Spleen (tissue), 11 donors: ENCODE data around the gene RHOB. TPM values are rescaled to one million over a fixed set of nuclear protein-coding genes. Genes with fewer than 3 reads are reported as not detected.
"Not testable (repeated sequence)": the region's sequence is repeated elsewhere in the genome, so short reads cannot be mapped to it uniquely, and the experiment has no call there.

Source experiments
- DNase-seq: peaks from one replicate; pipeline ENCODE4 v3.0.0-alpha.2; 2020
- H3K27ac ChIP-seq, 8 donors: fragments of 200-600 bp; sonication (generic) in 7 of 8; 1 replicate in 4 of 8; 2 replicates in 4 of 8; pipeline versions ENCODE4 v1.5.0 to v1.8.0; 2016 to 2021; ENCODE audit warnings: inconsistent platforms in 4 of 8, mild to moderate bottlenecking in 4 of 8, moderate library complexity in 1 of 8
- H3K27me3 ChIP-seq, 7 donors: fragments of 200-600 bp; sonication (generic) in 6 of 7; replicated peaks in 1 of 7; 1 replicate in 4 of 7; 2 replicates in 3 of 7; pipeline versions ENCODE4 v1.5.0 to v1.8.0; 2016 to 2021; ENCODE audit warnings: inconsistent platforms in 3 of 7, mild to moderate bottlenecking in 1 of 7
- H3K36me3 ChIP-seq, 6 donors: fragments of 200-600 bp; sonication (generic) in 5 of 6; 1 replicate in 4 of 6; 2 replicates in 2 of 6; pipeline versions ENCODE4 v1.5.0 to v1.8.0; 2016 to 2021; ENCODE audit warnings: inconsistent platforms in 2 of 6
- H3K4me1 ChIP-seq, 6 donors: fragments of 200-600 bp; sonication (generic) in 5 of 6; 1 replicate in 3 of 6; 2 replicates in 3 of 6; pipeline versions ENCODE4 v1.5.0 to v1.8.0; 2016 to 2021; ENCODE audit warnings: inconsistent platforms in 3 of 6
- H3K4me3 ChIP-seq, 8 donors: fragments of 200-600 bp; sonication (generic) in 7 of 8; 1 replicate in 4 of 8; 2 replicates in 4 of 8; pipeline versions ENCODE4 v1.5.0 to v1.8.0; 2016 to 2021; ENCODE audit warnings: inconsistent platforms in 4 of 8, mild to moderate bottlenecking in 4 of 8, moderate library complexity in 2 of 8
- H3K9me3 ChIP-seq, 8 donors: fragments of 200-600 bp; sonication (generic) in 7 of 8; 1 replicate in 4 of 8; 2 replicates in 4 of 8; pipeline versions ENCODE4 v1.5.0 to v1.8.0; 2016 to 2021; ENCODE audit warnings: inconsistent platforms in 4 of 8
- CTCF ChIP-seq, 11 experiments: fragments of 200-600 bp in 7 of 11; fragments of 450-650 bp in 4 of 11; sonication (generic) in 4 of 11; IDR thresholded peaks in 8 of 11; conservative IDR thresholded peaks in 3 of 11; 1 replicate in 7 of 11; 2 replicates in 4 of 11; pipeline versions ENCODE4 v1.4.0 to v1.8.0; 2016 to 2021; ENCODE audit warnings: antibody characterized with exemption in 11 of 11, inconsistent platforms in 4 of 11, mild to moderate bottlenecking in 1 of 11
- POLR2A ChIP-seq, 3 donors: fragments of 450-650 bp; IDR thresholded peaks; one replicate each; pipeline ENCODE4 v1.5.1; 2017; ENCODE audit warnings: antibody characterized with exemption in 3 of 3, mild to moderate bottlenecking in 1 of 3
- POLR2AphosphoS5 ChIP-seq, 3 donors: sonication (generic); formaldehyde crosslinking; IDR thresholded peaks; one replicate each; pipeline ENCODE4 v1.5.1; 2017; ENCODE audit warnings: antibody characterized with exemption in 3 of 3
- WGBS, 5 donors: extraction: QIAGEN DNeasy Blood & Tissue Kit in 3 of 5; methylation state at CpG; one replicate each; pipeline versions ENCODE4 v1.1.5 to v1.1.7; 2013 to 2018; 5-methylcytosine and 5-hydroxymethylcytosine counted together
- intact Hi-C: fragments of 100-400 bp; cut with DNase I; formaldehyde crosslinking; loops from one replicate; pipeline ENCODE4 v1.15.0; 2023; ENCODE audit warnings: low total_unique reads
- polyA plus RNA-seq, 3 donors: library from polyadenylated mRNA; stranded (reverse); fragments of 200-250 nt; gene quantifications; one replicate each; pipeline ENCODE4 v1.2.1, GENCODE V29; 2013
- total RNA-seq, 7 donors: library from RNA; depleted of rRNA in 3 of 7; stranded (reverse); fragments of >200 nt in 3 of 7; fragmentation: NEBNext Ultra II Directional in 4 of 7; extraction: Animal tissue kit (Norgen Biotek cat#: 25700) in 4 of 7; gene quantifications; one replicate each; pipeline versions ENCODE4 v1.1.0 to v1.2.1, GENCODE V29; 2016 to 2021
- donor health status: healthy with polysubstance abuse.
- donor health status: DM: no; HTN: no; CAD: no; lungs with moderate emphysema.
- donor health status: DM: no; HTN: no; CAD: no.
- donor health status: Bipolar disorder and iron deficiency.
- donor health status: healthy.
- donor health status: DM: no; HTN: no; CAD: no.
- donor health status: DM: yes; HTN: yes; CAD: no.

Gene RHOB
- total and polyA plus RNA-seq, 10 donors = 32.6 to 309 (median 158) TPM

- peak overlapping the region in 1 of 8 donors; percentile 3 for H3K27ac ChIP-seq
- peak; percentile 18 for DNase-seq
- intact Hi-C loops = no loop called here
- peaks cover 0 to 5% (median 0%) of the 10 kb centered on the region in 7 donors for H3K27me3 ChIP-seq
- no peak overlapping the region for H3K4me3 ChIP-seq
- H3K36me3 ChIP-seq = no peaks in the 10 kb centered on the region
- TF ChIP-seq POLR2AphosphoS5 (IDR thresholded peaks at IDR 0.05) = no peak
- no peak for TF ChIP-seq CTCF (IDR thresholded peaks at IDR 0.05 in 8 of 11, conservative IDR thresholded peaks at IDR 0.05 in 3 of 11)
- no peak for TF ChIP-seq POLR2A (IDR thresholded peaks at IDR 0.05)
- no peaks in the 10 kb centered on the region for H3K9me3 ChIP-seq
- no peaks in the 10 kb centered on the region for H3K4me1 ChIP-seq
Measured at GRCh38 chr2:20456116-20456571, 9.3 kb downstream of the RHOB start.

DNA sequence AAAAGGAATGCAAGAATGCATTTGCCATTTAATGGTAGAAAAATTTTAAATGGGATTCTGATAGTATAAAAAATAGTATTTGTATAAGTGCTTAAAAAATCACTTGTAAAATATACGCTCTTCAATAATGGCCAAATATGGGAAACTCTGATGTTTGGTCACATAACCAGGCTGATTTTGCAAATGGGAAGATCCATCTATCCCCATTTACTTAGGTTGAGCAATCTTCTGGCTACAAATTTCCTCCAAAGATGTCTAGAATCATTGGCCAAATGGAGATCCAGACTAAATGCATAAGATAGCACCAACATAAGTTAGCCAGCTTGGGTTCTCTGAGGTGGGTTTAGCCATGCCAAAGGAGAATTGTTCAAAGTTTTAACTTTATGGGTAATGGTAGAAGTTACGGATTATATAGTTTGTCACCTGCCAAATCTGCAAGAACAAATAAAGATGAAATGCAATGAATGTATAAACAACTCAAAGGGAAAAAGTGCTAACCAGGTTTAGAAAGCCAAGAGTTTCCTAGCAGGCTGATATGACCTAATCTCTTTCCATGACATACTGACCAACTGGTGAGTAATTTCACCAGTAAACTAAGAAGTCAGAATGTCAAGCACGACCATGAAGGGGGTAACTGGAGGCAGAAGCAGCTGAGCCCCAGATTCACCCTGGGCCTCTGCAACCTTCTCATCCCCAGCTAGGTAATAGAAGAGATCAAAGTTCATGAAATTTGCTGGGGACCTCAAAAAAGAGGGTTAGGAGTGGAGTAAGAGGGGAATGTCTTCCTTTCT lies 10.0 kb downstream of the RHOB start:
- H3K36me3 ChIP-seq = no peaks in the 10 kb centered on the region
- WGBS, 5 donors = 82 to 90% (median 86%) methylated on average over 3 of the region's 3 CpGs
- no peak for DNase-seq
- peaks cover 0 to 5% (median 0%) of the 10 kb centered on the region in 7 donors for H3K27me3 ChIP-seq
- intact Hi-C loops = no loop called here
- H3K27ac ChIP-seq = no peak overlapping the region
- no peaks in the 10 kb centered on the region for H3K9me3 ChIP-seq
- no peaks in the 10 kb centered on the region for H3K4me1 ChIP-seq
- no peak overlapping the region for H3K4me3 ChIP-seq
- TF ChIP-seq POLR2AphosphoS5 (IDR thresholded peaks at IDR 0.05) = no peak
- no peak for TF ChIP-seq CTCF (IDR thresholded peaks at IDR 0.05 in 8 of 11, conservative IDR thresholded peaks at IDR 0.05 in 3 of 11)
- no peak for TF ChIP-seq POLR2A (IDR thresholded peaks at IDR 0.05)

- WGBS, 5 donors = 89 to 95% (median 90%) methylated on average over 10 of the region's 10 CpGs
- no peaks in the 10 kb centered on the region for H3K4me1 ChIP-seq
- no peak for TF ChIP-seq POLR2A (IDR thresholded peaks at IDR 0.05)
- TF ChIP-seq POLR2AphosphoS5 (IDR thresholded peaks at IDR 0.05) = no peak
- TF ChIP-seq CTCF (IDR thresholded peaks at IDR 0.05 in 8 of 11, conservative IDR thresholded peaks at IDR 0.05 in 3 of 11) = no peak
- no peak for DNase-seq
- H3K27me3 ChIP-seq = no peaks in the 10 kb centered on the region
- no peaks in the 10 kb centered on the region for H3K9me3 ChIP-seq
- H3K36me3 ChIP-seq = no peaks in the 10 kb centered on the region
- intact Hi-C loops = no loop called here
- no peak overlapping the region for H3K4me3 ChIP-seq
- no peak overlapping the region for H3K27ac ChIP-seq
Measured at GRCh38 chr2:20457661-20458630, 11.1 kb downstream of the RHOB start.

- not testable (repeated sequence) for H3K36me3 ChIP-seq
Measured at GRCh38 chr2:20458737-20459484, 12.0 kb downstream of the RHOB start.

More at GRCh38 chr2:20458737-20459484, 12.0 kb downstream of the RHOB start:
- H3K27ac ChIP-seq, intact Hi-C loops, H3K9me3 ChIP-seq, H3K27me3 ChIP-seq, H3K4me1 ChIP-seq, H3K4me3 ChIP-seq: not testable (repeated sequence)
- peak; percentile 42 for DNase-seq
- WGBS, 5 donors = 78 to 96% (median 83%) methylated on average over 4 to 5 of the region's 5 CpGs
